HG03039 (cell line): ENCODE data around the gene PLXNB3.

ENCODE experiments used
- ATAC-seq: cut with Tn5 transposase; IDR thresholded peaks from one replicate; pipeline ENCODE4 v1.9.1; 2021; ENCODE audit warnings: mild to moderate bottlenecking, moderate library complexity; ENCODE audit not compliant: unreplicated experiment

Gene PLXNB3

GRCh38 chrX:153750127-153750774 lies 13.8 kb upstream of the PLXNB3 start:
- no peak for ATAC-seq

GRCh38 chrX:153755136-153755535 lies 8.9 kb upstream of the PLXNB3 start:
- no peak for ATAC-seq

DNA sequence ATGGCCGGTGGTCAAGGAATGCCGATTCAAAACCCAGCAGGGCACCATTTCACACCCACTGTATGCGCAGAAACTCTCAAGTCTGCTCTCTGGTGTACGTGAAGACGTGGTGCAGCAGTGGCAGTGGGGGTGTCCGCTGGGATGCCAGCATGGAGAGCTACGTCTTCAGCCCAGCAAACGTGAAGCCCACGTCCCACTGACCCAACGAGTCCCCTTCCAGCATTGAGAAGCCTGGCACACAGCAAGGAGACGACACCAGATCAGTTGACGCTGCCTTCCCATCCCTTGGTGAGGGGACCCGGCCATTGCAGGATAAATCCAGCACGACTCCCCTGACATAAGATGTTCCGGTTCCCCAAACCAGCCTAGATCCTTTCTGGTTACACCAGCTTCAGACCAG lies 2.2 kb upstream of the PLXNB3 start:
- ATAC-seq = no peak

- ATAC-seq = no peak
These were observed 1.3 kb upstream of the PLXNB3 start for GRCh38 chrX:153762626-153763173.

DNA sequence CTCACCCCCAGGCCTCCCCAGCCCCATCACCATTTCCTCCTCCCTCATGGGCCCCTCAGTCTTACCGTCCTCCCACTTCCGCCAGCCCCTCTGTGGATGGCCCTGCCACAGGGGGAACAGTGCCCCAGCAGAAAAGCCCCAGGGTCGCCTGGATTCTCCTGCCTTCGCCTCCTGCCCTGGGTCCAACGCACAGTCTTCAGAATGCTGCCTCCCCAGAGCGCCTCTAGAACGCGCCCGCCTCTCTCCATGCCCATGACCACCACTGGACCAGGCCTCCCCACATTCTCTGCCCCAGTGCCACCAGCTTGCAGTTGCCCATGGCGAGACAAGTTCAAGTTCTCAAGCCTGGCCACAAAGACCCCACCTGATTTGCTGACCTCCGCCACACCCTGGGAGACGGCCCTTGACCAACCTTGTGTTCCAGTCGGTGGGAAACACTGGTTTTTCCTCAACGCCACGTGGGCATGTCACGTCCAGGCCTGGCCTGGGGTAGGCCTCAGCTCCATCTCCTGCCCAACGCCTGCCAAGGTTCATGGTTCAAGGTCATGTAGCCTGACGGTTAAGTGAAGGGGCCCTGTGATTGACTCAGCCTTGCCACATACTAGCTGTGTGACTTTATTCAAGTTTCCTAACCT lies 634 bp upstream of the PLXNB3 start:
- ATAC-seq = no peak

DNA sequence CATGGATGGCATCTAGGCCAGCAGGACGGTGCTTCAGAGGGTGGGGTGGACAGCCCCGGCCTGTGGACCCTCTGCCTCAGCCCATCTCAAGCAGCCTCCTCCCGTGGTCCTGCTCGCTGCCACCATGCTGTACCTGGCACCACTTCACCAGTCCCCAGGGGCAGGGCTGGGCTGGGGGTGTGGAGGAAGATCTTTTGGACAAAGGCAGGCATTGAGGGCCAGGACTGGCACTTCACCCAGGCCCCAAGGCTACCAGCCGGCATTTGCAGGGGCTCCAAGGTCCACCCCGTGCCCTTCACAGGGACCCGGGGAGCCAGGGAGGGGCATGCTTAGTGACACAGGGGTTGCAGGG lies 713 bp downstream of the PLXNB3 start:
- no peak for ATAC-seq

- ATAC-seq = no peak
These were observed 1.4 kb downstream of the PLXNB3 start for GRCh38 chrX:153765138-153766079.

DNA sequence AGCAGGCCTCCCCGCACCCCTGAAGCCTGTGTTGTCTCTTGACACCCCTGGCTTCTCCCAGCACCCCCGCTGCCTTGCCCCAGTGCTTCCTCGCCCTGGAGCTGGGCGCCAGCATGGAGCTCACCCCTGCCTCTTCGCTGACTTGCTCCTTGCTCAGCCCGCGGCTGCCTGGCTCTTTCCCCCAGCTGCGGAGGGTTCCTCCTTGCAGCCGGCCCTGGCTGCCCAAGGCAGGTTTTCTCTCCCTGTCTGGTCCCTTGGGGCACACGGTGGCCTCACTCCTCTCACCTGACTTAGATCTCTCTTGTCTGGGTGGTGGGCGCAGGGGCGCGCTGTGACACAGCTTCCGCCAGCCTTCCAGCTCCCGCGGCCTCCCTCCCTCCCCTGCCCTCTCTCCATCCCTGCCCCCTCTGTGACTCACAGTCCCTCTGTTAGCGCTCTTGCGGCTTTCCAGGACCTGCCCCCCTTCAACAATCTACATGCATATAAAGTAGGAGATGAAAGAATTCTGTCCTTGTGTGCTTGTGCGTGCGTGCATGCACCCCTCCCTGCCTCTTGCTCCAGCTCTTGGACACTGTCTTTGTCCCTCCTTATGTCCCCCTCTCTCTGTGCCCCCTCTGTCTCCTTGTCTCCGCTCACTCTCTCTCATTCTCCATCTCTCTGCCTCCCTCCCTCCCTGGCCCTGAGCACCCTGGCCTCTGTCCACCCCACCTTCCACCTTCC lies 2.2 kb downstream of the PLXNB3 start:
- ATAC-seq = no peak

DNA sequence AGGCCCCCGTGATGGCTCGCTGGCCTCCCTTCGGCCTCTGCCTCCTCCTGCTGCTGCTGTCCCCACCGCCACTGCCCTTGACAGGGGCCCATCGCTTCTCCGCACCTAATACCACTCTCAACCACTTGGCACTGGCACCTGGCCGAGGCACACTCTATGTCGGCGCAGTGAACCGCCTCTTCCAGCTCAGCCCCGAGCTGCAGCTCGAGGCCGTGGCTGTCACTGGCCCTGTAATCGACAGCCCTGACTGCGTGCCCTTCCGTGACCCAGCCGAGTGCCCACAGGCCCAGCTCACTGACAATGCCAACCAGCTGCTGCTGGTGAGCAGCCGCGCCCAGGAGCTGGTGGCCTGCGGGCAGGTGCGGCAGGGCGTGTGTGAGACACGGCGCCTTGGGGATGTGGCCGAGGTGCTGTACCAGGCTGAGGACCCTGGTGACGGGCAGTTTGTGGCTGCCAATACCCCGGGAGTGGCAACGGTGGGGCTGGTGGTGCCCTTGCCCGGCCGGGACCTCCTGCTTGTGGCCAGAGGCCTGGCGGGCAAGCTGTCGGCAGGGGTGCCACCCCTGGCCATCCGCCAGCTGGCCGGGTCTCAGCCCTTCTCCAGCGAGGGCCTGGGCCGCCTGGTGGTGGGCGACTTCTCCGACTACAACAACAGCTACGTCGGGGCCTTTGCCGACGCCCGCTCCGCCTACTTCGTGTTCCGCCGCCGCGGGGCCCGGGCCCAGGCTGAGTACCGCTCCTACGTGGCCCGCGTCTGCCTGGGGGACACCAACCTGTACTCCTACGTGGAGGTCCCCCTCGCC lies 3.0 kb downstream of the PLXNB3 start:
- ATAC-seq = no peak

GRCh38 chrX:153767674-153768055 lies 3.6 kb downstream of the PLXNB3 start:
- no peak for ATAC-seq

GRCh38 chrX:153768311-153769157 lies 4.5 kb downstream of the PLXNB3 start:
- no peak for ATAC-seq

DNA sequence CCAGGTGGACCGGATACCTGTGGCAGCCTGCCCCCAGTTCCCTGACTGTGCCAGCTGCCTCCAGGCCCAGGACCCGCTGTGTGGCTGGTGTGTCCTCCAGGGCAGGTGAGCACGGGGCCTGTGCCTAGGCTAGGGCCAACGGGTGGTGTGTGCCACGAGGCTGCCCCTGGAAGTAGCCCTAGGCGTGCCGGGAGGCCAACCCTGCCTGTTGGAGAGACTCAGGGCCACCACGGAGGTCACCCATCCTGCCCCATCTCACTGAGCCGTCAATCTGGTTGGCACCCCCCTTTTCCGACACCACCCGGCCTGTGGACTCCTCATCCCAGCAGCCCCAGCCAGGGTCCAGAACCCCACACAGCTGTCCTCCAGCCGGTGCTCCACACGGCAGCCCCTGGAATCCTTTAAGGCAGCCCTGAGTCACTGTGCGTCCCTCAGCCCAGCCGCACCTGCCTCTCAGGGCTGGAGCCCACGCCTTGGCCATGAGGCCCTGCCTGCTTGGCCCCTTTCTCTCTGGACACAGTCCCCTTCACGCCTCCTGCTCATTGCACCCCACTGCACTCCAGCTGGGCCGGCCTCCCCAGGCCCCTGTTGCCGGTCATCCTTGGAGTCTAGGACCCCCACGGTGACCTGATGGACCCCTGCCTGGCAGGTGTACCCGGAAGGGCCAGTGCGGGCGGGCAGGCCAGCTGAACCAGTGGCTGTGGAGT lies 5.3 kb downstream of the PLXNB3 start:
- no peak for ATAC-seq

DNA sequence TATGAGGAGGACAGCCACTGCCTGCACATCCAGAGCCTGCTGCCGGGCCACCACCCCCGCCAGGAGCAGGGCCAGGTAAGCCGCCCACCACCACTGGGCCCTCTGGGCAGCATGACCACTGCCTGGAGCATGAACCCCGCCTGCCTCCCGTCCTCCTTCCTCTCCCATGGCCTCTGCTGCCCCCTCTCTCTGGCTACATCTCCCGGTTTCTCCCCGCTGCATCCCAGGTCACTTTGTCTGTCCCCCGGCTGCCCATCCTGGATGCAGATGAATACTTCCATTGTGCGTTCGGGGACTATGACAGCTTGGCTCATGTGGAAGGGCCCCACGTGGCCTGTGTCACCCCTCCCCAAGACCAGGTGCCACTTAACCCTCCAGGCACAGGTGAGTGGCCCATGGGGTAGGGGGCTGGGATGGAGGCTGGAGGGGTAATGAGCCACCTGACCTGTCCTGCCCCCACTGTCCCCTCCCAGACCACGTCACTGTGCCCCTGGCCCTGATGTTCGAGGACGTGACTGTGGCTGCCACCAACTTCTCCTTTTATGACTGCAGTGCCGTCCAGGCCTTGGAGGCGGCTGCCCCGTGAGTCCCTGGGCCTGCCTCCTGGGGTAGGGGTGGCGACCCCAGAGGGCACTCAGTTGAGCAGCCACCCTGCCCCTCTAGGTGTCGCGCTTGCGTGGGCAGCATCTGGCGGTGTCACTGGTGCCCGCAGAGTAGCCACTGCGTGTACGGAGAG lies 6.0 kb downstream of the PLXNB3 start:
- no peak for ATAC-seq

DNA sequence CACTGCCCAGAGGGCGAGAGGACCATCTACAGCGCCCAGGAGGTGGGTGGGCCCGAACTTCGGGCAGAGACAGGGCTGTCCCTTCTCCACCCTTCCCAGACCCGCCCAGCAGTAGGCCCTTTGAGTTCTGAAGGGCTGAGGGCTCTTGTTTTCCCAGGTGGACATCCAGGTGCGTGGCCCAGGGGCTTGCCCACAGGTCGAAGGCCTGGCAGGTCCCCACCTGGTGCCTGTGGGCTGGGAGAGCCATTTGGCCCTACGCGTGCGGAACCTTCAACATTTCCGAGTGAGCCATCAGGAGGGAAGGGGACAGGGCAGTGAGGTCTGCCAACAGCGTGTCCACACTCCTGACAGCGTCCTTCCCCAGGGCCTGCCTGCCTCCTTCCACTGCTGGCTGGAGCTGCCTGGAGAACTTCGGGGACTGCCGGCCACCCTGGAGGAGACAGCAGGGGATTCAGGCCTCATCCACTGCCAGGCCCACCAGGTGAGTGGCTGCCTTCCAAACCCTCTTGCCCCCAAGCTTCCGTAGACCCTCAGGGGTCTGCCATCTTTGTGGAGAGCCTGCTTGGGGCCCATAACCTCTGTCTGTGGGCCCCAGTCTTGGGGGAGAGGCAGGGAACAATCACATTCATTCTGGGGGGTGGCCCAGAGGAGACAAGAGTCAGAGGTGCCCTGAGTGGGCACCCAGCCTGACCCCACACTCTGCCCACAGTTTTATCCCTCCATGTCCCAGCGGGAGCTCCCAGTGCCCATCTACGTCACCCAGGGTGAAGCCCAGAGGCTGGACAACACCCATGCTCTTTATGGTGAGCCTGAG lies 6.8 kb downstream of the PLXNB3 start:
- ATAC-seq = no peak

- ATAC-seq = no peak
These were observed 7.6 kb downstream of the PLXNB3 start for GRCh38 chrX:153771415-153772315.
